ENCODE results near the gene USP31.
"Not testable (repeated sequence)": the region's sequence is repeated elsewhere in the genome, so short reads cannot be mapped to it uniquely, and the experiment has no call there.

GRCh38 chr16:23096450-23096849 is 52.8 kb downstream of the USP31 start:
- TF ChIP-seq CTCF, EP300, POLR2A (IDR thresholded peaks at IDR 0.05): not testable (repeated sequence)

Measured in tibial nerve (tissue), 4 donors.